Stimulated activated naive B cell treated with anti-CD40 and anti-IgM and Interleukin-4, amounts not matched to agents 10 μg/mL and 1 μg/mL and 100 μg/mL, for 72 hours (primary cell): ENCODE measurements around the gene NOP56.
A peak's percentile ranks its signal among the peaks of the same experiment; 100 is the strongest.

Source experiments
- ATAC-seq, 2 donors: fragments of 150-1000 bp; cut with Tn5 transposase; replicated peaks; 2 replicates each; pipeline ENCODE4 v1.10.0; 2021; ENCODE audit warnings: moderate library complexity in 1 of 2
- DNase-seq: peaks from one replicate; pipeline ENCODE4 v3.0.0; 2021
- H3K27ac Mint-ChIP-seq: one replicate; pipeline ENCODE4 v1.8.0; 2022; ENCODE audit warnings: mild to moderate bottlenecking, mixed read lengths
- H3K27me3 Mint-ChIP-seq, 2 donors: one replicate each; pipeline ENCODE4 v1.8.0; 2022; ENCODE audit warnings: mixed read lengths in 2 of 2
- H3K36me3 Mint-ChIP-seq, 2 donors: one replicate each; pipeline ENCODE4 v1.8.0; 2022; ENCODE audit warnings: mixed read lengths in 2 of 2, mild to moderate bottlenecking in 1 of 2
- H3K4me1 Mint-ChIP-seq, 2 donors: one replicate each; pipeline ENCODE4 v1.8.0; 2022; ENCODE audit warnings: mixed read lengths in 2 of 2, mild to moderate bottlenecking in 1 of 2
- H3K4me3 Mint-ChIP-seq, 2 donors: one replicate each; pipeline ENCODE4 v1.8.0; 2022; ENCODE audit warnings: mild to moderate bottlenecking in 2 of 2, mixed read lengths in 2 of 2, moderate library complexity in 1 of 2
- H3K9me3 Mint-ChIP-seq, 2 donors: one replicate each; pipeline ENCODE4 v1.8.0; 2022; ENCODE audit warnings: mixed read lengths in 2 of 2, mild to moderate bottlenecking in 1 of 2

NOP56 gene

GRCh38 chr20:2651772-2652723 is at the start of gene NOP56:
NOP56 (plus strand) TSS chr20:2652632; CDS start chr20:2652661, 29 bp downstream.
- Mint-ChIP-seq H3K27me3 (no peaks in the 10 kb centered on the region), H3K27ac (peak within 1 kb of the TSS; percentile 99), H3K36me3 (peaks cover 42 to 44% of the 10 kb centered on the region in 2 donors), H3K4me1 (peaks cover 20 to 41% of the 10 kb centered on the region in 2 donors), H3K9me3 (no peaks in the 10 kb centered on the region), H3K4me3 (peak within 1 kb of the TSS; percentile 94 to 98)
- DNase-seq (peak; percentile 94), ATAC-seq (peak; percentile 91 to 92)

- peaks cover 5 to 9% of the 10 kb centered on the region in 2 donors for H3K36me3 Mint-ChIP-seq
- H3K4me1 Mint-ChIP-seq = no peaks in the 10 kb centered on the region
- H3K27ac Mint-ChIP-seq = no peak overlapping the region
- peaks cover 22 to 31% of the 10 kb centered on the region in 2 donors for H3K27me3 Mint-ChIP-seq
- H3K4me3 Mint-ChIP-seq = no peak overlapping the region
- H3K9me3 Mint-ChIP-seq = peaks cover 7 to 18% of the 10 kb centered on the region in 2 donors
- ATAC-seq (no peak), DNase-seq (no peak)
Measured at GRCh38 chr20:2602746-2603145, 49.7 kb upstream of the NOP56 start.

GRCh38 chr20:2603816-2604505 is 48.5 kb upstream of the NOP56 start:
- H3K4me1 Mint-ChIP-seq = no peaks in the 10 kb centered on the region
- H3K9me3 Mint-ChIP-seq = peaks cover 9 to 18% of the 10 kb centered on the region in 2 donors
- ATAC-seq (no peak), DNase-seq (no peak)
- H3K4me3 Mint-ChIP-seq = no peak overlapping the region
- peaks cover 19 to 26% of the 10 kb centered on the region in 2 donors for H3K27me3 Mint-ChIP-seq
- peaks cover 5 to 9% of the 10 kb centered on the region in 2 donors for H3K36me3 Mint-ChIP-seq
- no peak overlapping the region for H3K27ac Mint-ChIP-seq

- peaks cover 21 to 29% of the 10 kb centered on the region in 2 donors for H3K27me3 Mint-ChIP-seq
- no peaks in the 10 kb centered on the region for H3K4me1 Mint-ChIP-seq
- DNase-seq = no peak
- ATAC-seq = no peak
- H3K27ac Mint-ChIP-seq = no peak overlapping the region
- peaks cover 9 to 20% of the 10 kb centered on the region in 2 donors for H3K9me3 Mint-ChIP-seq
- H3K36me3 Mint-ChIP-seq = peaks cover 5 to 9% of the 10 kb centered on the region in 2 donors
- H3K4me3 Mint-ChIP-seq = no peak overlapping the region
Measured at GRCh38 chr20:2604506-2604835, 48.0 kb upstream of the NOP56 start.

GRCh38 chr20:2606507-2607006 is 45.9 kb upstream of the NOP56 start:
- Mint-ChIP-seq H3K27ac (no peak overlapping the region), H3K27me3 (peaks cover 35 to 37% of the 10 kb centered on the region in 2 donors), H3K4me3 (no peak overlapping the region), H3K36me3 (peaks cover 5 to 9% of the 10 kb centered on the region in 2 donors), H3K9me3 (peaks cover 9 to 21% of the 10 kb centered on the region in 2 donors), H3K4me1 (no peaks in the 10 kb centered on the region)
- DNase-seq (no peak), ATAC-seq (no peak)

- Mint-ChIP-seq H3K4me3 (no peak overlapping the region), H3K4me1 (no peaks in the 10 kb centered on the region), H3K27ac (no peak overlapping the region), H3K9me3 (peaks cover 6 to 17% of the 10 kb centered on the region in 2 donors), H3K27me3 (peaks cover 44% of the 10 kb centered on the region in 2 donors), H3K36me3 (peaks cover 5 to 9% of the 10 kb centered on the region in 2 donors)
- DNase-seq (no peak), ATAC-seq (no peak)
Measured at GRCh38 chr20:2610326-2610725, 42.1 kb upstream of the NOP56 start.

- ATAC-seq (no peak), DNase-seq (no peak)
- peaks cover 6 to 16% of the 10 kb centered on the region in 2 donors for H3K9me3 Mint-ChIP-seq
- H3K27ac Mint-ChIP-seq = no peak overlapping the region
- no peak overlapping the region for H3K4me3 Mint-ChIP-seq
- H3K27me3 Mint-ChIP-seq = peaks cover 43 to 48% of the 10 kb centered on the region in 2 donors
- no peaks in the 10 kb centered on the region for H3K4me1 Mint-ChIP-seq
- peaks cover 5 to 9% of the 10 kb centered on the region in 2 donors for H3K36me3 Mint-ChIP-seq
Measured at GRCh38 chr20:2610941-2611720, 41.3 kb upstream of the NOP56 start.

- Mint-ChIP-seq H3K4me3 (no peak overlapping the region), H3K36me3 (peaks cover 4% of the 10 kb centered on the region in 2 donors), H3K4me1 (peaks cover 3 to 4% of the 10 kb centered on the region in 2 donors), H3K9me3 (peaks cover 6 to 9% of the 10 kb centered on the region in 2 donors), H3K27me3 (peaks cover 47 to 54% of the 10 kb centered on the region in 2 donors), H3K27ac (no peak overlapping the region)
- DNase-seq (no peak), ATAC-seq (no peak)
Measured at GRCh38 chr20:2612073-2612472, 40.4 kb upstream of the NOP56 start.

GRCh38 chr20:2616634-2617033 is 35.8 kb upstream of the NOP56 start:
- no peak overlapping the region for H3K4me3 Mint-ChIP-seq
- peaks cover 8 to 13% of the 10 kb centered on the region in 2 donors for H3K4me1 Mint-ChIP-seq
- no peak overlapping the region for H3K27ac Mint-ChIP-seq
- peaks cover 2 to 4% of the 10 kb centered on the region in 2 donors for H3K36me3 Mint-ChIP-seq
- peaks cover 44 to 49% of the 10 kb centered on the region in 2 donors for H3K27me3 Mint-ChIP-seq
- H3K9me3 Mint-ChIP-seq = peaks cover 7 to 11% of the 10 kb centered on the region in 2 donors
- no peak for DNase-seq
- no peak for ATAC-seq

- Mint-ChIP-seq H3K36me3 (peaks cover 2 to 4% of the 10 kb centered on the region in 2 donors), H3K4me1 (peaks cover 8 to 13% of the 10 kb centered on the region in 2 donors), H3K27ac (no peak overlapping the region), H3K4me3 (no peak overlapping the region), H3K27me3 (peaks cover 38 to 44% of the 10 kb centered on the region in 2 donors), H3K9me3 (peaks cover 7 to 11% of the 10 kb centered on the region in 2 donors)
- DNase-seq (peak; percentile 22), ATAC-seq (peak; percentile 90)
Measured at GRCh38 chr20:2617099-2617714, 35.2 kb upstream of the NOP56 start.

GRCh38 chr20:2618815-2619214 is 33.6 kb upstream of the NOP56 start:
- peaks cover 2 to 4% of the 10 kb centered on the region in 2 donors for H3K36me3 Mint-ChIP-seq
- peaks cover 34 to 41% of the 10 kb centered on the region in 2 donors for H3K27me3 Mint-ChIP-seq
- H3K27ac Mint-ChIP-seq = no peak overlapping the region
- H3K4me3 Mint-ChIP-seq = no peak overlapping the region
- peaks cover 7 to 11% of the 10 kb centered on the region in 2 donors for H3K9me3 Mint-ChIP-seq
- DNase-seq (no peak), ATAC-seq (peak; percentile 41 to 56)
- H3K4me1 Mint-ChIP-seq = peaks cover 8 to 13% of the 10 kb centered on the region in 2 donors

GRCh38 chr20:2619337-2619736 is 33.1 kb upstream of the NOP56 start:
- Mint-ChIP-seq H3K27me3 (peaks cover 38 to 45% of the 10 kb centered on the region in 2 donors), H3K4me1 (peaks cover 8 to 13% of the 10 kb centered on the region in 2 donors), H3K9me3 (peaks cover 7 to 11% of the 10 kb centered on the region in 2 donors), H3K4me3 (no peak overlapping the region), H3K27ac (no peak overlapping the region), H3K36me3 (peaks cover 2 to 4% of the 10 kb centered on the region in 2 donors)
- ATAC-seq (no peak), DNase-seq (no peak)

GRCh38 chr20:2619961-2620595 is 32.4 kb upstream of the NOP56 start:
- Mint-ChIP-seq H3K27me3 (peaks cover 43 to 47% of the 10 kb centered on the region in 2 donors), H3K36me3 (peaks cover 2 to 4% of the 10 kb centered on the region in 2 donors), H3K4me3 (no peak overlapping the region), H3K27ac (no peak overlapping the region), H3K4me1 (peaks cover 8 to 13% of the 10 kb centered on the region in 2 donors), H3K9me3 (peaks cover 7 to 11% of the 10 kb centered on the region in 2 donors)
- no peak for DNase-seq
- no peak for ATAC-seq
